Skin epidermis (tissue), 12 donors: ENCODE results near the gene MRS2.

Experiments
- H3K27ac ChIP-seq, 21 experiments: fragments of 200-600 bp; sonication (generic) in 11 of 21; one replicate each; pipeline ENCODE4 v1.5.0; 2020; ENCODE audit warnings: mild to moderate bottlenecking in 3 of 21, inconsistent platforms in 2 of 21, moderate library complexity in 2 of 21
- H3K4me3 ChIP-seq, 7 experiments: fragments of 200-600 bp; sonication (generic) in 2 of 7; one replicate each; pipeline ENCODE4 v1.5.0; 2020; ENCODE audit warnings: inconsistent platforms in 2 of 7, mild to moderate bottlenecking in 2 of 7, moderate library complexity in 1 of 7

Gene MRS2

DNA sequence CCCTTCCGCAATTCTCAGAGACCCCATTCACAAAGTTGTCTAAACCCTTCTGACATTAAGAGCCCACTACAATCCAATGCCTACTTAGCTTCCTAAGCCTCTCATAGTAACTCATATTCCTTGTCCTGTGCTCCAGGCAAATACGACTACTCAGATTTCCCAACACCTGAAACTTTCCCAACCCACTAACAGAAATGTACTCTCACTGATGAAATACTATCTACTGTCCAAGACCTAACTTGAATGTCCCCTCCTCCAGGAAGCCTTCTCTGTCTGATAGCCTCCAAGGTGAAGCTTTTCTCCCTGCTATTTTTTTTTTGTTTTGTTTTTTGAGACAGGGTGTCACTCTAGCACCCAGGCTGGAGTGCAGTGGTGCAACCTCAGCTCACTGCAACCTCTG is 56.2 kb downstream of the MRS2 start:
- H3K27ac ChIP-seq = peak overlapping the region in 1 of 21 experiments; percentile 17

DNA sequence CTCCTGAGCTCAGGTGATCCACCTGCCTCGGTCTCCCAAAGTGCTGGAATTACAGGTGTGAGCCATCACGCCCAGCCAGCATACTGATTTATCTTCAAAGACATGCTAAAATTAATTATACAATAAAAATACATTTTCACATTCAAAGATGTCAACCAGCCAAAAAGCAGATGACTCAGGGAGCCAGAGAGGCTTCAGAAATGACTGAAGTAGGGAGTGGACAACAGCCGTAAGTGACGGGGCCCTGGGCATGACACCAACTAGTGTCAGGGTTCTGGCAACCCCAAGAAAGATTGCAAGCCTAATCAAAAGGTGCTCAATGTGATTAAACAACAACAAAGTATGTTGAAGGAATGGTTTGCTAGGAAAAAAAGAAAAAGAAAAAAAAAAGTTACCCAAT is 58.2 kb downstream of the MRS2 start:
- Histone ChIP-seq H3K4me3 (no peak overlapping the region), H3K27ac (no peak overlapping the region)

More for the DNA sequence above, 56.2 kb downstream of the MRS2 start:
- H3K4me3 ChIP-seq = no peak overlapping the region

DNA sequence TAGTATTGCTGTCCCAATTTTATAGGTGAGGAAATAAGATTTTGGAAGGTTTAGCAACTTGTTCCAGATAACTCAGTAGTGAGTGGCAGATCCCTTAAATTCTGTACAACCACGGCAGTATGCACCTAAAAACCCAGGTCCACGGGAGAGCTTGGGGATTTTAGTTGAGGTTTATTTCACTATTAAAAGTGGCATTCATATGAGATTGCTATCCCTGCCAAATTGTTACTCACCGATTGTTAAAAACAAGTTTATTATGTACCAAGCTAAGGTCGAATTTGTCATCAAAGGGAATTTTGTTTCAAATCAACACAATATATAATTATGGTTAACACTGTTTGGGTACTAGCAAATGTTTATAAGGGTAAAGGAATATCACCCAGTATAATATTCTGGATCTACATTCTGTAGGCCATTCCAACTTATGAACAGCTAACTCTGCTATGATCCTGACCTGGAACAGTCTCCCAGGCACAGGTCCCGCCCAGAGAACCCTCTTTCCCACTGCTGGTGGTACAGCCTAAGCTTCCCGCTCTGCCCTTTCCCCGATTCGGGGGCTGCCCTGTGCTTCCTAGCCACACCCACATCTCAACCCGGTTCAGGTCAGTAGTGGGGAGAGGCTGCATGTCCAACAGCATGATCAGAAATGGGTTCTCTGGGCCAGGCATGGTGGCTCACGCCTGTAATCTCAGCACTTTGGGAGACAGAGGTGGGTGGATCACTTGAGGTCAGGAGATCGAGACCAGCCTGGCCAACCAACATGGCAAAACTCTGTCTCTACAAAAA is 61.7 kb downstream of the MRS2 start:
- H3K4me3 ChIP-seq = no peak overlapping the region
- H3K27ac ChIP-seq = no peak overlapping the region

DNA sequence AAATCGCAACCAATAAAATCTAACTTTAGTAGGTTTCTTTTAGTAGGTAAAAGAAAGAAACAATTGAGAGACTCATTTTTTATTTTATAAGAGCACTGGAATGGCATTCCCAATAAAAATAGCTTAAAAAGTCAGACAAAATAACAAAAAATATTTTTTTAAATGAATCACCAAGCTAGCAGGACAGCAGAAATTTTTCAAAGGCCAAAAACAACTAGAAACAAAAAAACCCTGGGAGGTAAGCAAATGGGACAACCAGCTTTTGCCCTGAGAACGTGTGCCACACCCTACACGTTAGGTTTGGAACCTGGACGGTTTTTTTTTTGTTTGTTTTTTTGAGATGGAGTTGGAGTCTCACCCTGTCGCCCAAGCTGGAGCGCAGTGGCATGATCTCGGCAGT is 67.1 kb downstream of the MRS2 start:
- Histone ChIP-seq H3K27ac (no peak overlapping the region), H3K4me3 (no peak overlapping the region)

DNA sequence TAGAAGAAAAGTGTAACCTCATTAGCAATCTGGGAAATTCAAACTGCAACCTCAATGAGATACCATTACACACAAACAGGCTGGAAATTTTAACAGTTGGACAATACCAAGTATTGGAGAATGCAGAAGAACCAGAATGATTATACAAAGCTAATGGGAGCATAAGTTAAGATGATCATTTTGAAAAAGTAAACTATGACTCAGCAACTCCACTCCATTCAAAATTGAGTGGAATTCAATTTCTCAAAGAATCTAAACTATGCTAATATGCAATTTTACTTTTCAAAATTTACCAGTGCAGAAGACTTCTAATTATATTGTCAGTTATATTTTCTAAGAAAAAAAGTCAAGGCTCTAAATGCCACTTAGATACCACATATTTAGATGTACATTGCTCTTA is 69.4 kb downstream of the MRS2 start:
- Histone ChIP-seq H3K4me3 (no peak overlapping the region), H3K27ac (no peak overlapping the region)
